DMS153 (cell line): Measurements from ENCODE around the gene ABCE1.

Experiments
- DNase-seq: peaks from one replicate; lab custom pipeline; 2025; lab: John Stamatoyannopoulos, UW

ABCE1 gene

DNA sequence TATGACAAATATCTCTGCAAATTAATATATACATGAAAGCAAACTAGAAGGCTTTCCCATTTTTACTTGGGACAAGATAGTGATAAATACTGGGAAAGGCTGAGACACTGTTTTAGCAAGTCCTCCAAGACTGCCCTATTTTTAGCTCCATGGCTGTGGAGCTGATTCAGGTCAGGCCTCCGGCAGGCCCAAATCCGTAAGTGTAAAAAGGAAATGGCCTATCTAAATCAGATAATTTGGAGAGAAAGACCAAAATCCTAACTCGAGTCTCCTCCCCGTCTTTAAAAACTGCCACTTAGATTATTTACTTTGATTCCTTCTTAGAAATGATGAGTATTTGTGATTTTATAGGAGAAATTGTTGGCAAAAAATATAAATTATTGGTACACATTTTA lies 79.4 kb downstream of the ABCE1 start:
- no peak for DNase-seq

DNA sequence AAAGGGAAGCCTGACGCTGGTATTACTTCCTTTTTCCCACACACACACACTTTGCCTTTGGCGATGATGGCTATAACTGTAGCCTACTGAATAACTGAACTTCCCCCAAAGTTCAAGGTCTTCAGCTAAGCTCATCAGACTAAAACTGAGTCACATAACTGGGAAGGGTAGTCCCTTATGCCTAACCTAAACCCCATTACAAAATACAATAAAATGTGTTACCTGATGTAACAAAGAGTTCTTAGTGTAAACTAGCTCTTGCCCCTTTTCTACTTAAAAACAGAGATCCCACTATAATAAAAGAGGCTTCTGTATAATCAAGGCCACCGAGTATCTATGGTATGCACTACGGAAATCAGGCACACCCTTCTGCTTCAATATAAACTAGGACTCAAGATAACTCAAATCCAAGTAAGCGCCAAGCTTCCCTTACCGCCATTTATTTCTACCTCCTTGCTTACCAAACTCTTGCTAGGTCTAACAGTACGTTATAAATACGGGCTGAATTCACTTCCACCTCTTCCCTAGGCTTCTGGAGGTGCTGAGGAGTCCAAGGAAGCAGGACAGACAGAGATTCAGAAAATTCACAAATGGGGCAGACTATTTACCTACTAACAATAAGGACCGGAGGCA lies 79.9 kb downstream of the ABCE1 start:
- no peak for DNase-seq

DNA sequence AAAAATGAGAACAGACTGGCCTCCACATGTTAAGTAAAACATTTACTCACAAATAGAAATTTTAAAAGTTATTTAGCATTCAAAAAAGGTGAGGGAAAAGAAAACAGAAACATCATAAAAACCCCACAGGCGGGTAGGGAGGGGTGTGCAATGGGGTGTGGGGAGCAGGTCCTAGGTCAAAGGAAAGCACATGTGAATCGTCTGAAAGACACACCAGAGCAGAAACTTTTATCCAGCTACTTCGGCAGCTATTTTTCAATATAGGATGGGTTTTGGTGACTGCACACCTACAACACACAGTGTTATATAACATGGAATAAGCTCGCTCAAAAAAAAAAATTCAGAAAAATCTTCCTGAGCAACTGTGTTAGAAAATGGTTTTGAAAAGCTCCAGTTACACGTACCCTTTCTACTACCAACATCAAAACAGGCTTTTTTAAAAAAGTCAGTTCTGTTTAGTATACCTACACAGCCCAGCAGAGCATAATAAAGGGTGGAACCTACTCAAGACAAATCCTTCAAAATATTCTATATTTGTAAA lies 80.7 kb downstream of the ABCE1 start:
- no peak for DNase-seq
